A549 treated with dexamethasone at 1 μM for 4 hours (cell line): ENCODE data around the gene HIPK2. TPM values are rescaled to one million over a fixed set of nuclear protein-coding genes. Genes with fewer than 3 reads are reported as not detected.

ENCODE experiments used
- total RNA-seq: library from RNA; stranded (reverse); fragments of 200-300 nt; extraction: Qiagen RNA extraction; gene quantifications from 5 replicates; pipeline ENCODE4 v1.2.3, GENCODE V29; 2022

HIPK2 gene
- 27.6 to 63.1 TPM (median 55.9 TPM) in 5 replicates for total RNA-seq

DNA sequence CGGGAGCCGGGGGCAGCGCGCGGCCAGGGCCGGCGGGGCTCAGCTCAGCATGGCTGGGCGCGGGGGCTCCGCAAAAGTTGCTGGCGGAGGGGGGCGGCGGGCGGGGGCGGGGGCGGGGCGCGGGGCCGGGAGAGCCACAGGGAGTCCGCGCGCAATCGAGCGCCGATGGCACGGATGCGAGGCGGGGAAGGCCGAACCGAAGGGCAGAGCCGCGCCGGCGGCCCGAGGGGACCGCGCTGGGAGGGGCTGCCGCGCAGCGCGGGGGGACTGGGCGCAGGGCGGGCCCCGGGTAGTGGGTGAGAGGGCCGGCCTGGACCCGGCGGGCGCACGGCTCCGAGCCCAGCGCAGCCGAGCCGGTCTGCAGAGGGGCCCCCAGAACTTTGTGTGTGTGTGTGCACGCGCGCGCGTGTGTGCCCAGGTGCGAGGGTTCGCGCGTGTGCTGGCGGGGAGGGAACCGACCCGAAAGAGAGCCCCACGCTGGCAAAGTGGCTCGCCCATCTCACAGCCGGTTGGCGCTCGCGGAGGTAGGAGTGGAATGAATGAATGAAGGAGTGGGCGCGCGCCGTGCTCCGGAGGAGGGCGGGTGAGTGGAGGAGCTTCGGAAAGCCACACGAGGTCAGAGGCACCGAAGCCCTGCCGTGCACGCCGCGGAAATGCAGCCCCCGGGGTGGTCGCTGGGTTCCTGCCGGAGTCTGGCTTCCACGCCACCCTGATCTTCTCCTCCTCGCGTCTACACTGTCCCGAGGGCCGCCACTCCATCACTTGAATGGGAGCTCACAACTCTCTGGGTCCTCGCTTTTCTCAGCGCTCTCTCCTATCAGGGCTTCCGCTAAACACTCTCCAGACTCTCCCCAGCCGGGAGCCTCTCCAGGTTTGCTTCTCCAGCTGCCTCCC, at the start of gene HIPK2:
TSS of gene HIPK2 (minus strand) at position 51 of the 894 bp plus-strand sequence. CDS start 375 bp downstream, outside the sequence.

DNA sequence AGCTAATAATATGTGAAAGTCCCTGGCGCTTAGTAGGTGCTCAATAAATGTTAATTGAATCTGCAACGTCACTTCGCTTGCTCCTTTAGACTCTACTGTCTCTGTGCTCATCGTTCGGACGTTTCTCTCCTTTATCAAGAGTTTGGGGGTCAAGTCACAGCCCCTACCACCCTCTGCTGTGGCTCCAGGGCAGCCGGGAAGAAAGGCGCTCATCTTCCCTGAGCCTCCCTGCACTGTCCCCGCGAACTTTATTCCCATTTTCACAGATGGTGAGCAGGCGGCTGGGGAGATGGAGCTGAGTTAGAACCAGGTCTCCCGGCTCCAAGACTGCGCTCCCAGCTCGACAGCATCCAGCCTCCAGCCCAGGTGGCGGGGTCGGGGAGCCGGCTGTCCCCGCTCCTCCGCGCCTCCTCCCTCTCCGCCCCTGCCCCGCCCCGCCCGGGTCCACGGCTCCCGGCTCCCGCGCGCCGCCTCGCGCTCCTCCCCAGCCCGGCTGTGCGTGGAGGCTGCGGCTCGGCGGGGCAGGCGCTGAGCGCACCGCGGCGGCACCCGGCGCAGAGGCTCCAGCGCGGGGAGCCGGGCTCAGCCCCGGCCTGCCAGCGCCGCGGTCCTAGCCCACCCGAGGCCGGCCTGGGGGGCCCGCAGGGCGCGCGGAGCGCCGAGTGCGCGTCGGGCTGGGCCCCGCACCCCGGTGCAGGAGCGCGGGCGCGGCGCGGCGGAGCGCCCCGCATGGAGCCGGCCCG, 254.4 kb downstream of the HIPK2 start, which contains the start of gene CLEC2L:
TSS of gene CLEC2L (plus strand) at position 487 of the 743 bp plus-strand sequence. CDS start at position 730, 243 bp downstream.

Other genes with a start within 250 kb of the HIPK2 start
- 11.8 to 15.6 TPM (median 13.3 TPM) in 5 replicates for gene TBXAS1, start 51.3 kb upstream of the HIPK2 start, total RNA-seq